ENCODE data around the gene TRAF2. TPM values are rescaled to one million over a fixed set of nuclear protein-coding genes. Genes with fewer than 3 reads are reported as not detected.

Gene TRAF2
- total RNA-seq, 1 donor, result 6.2 TPM

DNA sequence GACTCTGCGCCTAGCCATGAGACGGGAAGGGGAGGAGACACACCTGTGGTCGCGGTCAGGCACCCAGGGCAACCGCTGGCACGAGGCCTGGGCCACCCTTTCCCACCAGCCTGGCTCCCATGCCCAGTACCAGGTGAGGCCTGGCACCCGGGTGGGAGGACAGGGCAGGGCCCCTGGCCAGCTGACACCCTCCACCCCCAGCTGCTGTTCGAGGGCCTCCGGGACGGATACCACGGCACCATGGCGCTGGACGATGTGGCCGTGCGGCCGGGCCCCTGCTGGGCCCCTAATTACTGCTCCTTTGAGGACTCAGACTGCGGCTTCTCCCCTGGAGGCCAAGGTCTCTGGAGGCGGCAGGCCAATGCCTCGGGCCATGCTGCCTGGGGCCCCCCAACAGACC, 29.1 kb upstream of the TRAF2 start:
- DNase-seq (ENCODE audit: insufficient read length, low spot score, missing footprints), result peak; percentile 86
- peaks cover 6% of the 10 kb centered on the region for H3K36me3 ChIP-seq (ENCODE audit: insufficient read depth, low read length)
- no peak overlapping the region for H3K4me2 ChIP-seq (ENCODE audit: insufficient read depth, low read length)
- TF ChIP-seq, protein P1, sequence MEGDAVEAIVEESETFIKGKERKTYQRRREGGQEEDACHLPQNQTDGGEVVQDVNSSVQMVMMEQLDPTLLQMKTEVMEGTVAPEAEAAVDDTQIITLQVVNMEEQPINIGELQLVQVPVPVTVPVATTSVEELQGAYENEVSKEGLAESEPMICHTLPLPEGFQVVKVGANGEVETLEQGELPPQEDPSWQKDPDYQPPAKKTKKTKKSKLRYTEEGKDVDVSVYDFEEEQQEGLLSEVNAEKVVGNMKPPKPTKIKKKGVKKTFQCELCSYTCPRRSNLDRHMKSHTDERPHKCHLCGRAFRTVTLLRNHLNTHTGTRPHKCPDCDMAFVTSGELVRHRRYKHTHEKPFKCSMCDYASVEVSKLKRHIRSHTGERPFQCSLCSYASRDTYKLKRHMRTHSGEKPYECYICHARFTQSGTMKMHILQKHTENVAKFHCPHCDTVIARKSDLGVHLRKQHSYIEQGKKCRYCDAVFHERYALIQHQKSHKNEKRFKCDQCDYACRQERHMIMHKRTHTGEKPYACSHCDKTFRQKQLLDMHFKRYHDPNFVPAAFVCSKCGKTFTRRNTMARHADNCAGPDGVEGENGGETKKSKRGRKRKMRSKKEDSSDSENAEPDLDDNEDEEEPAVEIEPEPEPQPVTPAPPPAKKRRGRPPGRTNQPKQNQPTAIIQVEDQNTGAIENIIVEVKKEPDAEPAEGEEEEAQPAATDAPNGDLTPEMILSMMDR (IDR thresholded peaks at IDR 0.05; ENCODE audit: extremely low read depth, low read depth, low read length), result no peak
- H3K27me3 ChIP-seq (ENCODE audit: insufficient read depth, low read length), result no peaks in the 10 kb centered on the region
- no peaks in the 10 kb centered on the region for H3K9me3 ChIP-seq (ENCODE audit: low read depth, low read length)
- peaks cover 11% of the 10 kb centered on the region for H3K4me1 ChIP-seq (ENCODE audit: insufficient read depth, low read length)
- no peak overlapping the region for H2AFZ ChIP-seq (ENCODE audit: low read length)
- no peak overlapping the region for H3K4me3 ChIP-seq (ENCODE audit: insufficient read depth, low read length)
- peaks cover 10% of the 10 kb centered on the region for H4K20me1 ChIP-seq (ENCODE audit: insufficient read depth, low read length)
- H3K27ac ChIP-seq (ENCODE audit: low read depth, low read length), result no peak overlapping the region
- H3K79me2 ChIP-seq (ENCODE audit: insufficient read depth, low read length), result no peaks in the 10 kb centered on the region

DNA sequence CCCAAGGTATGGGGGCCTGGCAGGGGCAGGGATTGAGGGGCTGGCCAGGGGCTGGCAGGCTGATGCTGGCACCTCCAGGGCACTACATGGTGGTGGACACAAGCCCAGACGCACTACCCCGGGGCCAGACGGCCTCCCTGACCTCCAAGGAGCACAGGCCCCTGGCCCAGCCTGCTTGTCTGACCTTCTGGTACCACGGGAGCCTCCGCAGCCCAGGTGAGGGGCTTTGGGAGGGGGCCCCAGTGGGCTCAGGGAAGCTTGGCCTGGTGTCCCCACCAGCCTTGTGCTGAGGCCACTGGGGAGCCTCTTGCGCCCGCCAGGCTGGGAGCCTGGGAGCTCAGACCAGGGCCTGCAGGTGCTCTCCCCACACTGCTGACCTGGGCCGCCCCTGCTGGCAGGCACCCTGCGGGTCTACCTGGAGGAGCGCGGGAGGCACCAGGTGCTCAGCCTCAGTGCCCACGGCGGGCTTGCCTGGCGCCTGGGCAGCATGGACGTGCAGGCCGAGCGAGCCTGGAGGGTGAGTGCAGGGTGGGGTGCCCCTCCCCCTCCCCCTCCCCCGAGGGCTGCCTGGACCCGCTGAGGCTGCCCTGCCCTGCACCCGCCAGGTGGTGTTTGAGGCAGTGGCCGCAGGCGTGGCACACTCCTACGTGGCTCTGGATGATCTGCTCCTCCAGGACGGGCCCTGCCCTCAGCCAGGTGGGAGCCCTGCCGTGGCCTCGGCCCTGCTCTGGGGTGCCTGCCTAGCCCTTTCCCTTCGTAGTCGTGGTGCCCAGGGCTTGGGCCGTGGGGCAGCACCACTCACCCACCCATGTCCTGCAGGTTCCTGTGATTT, 28.5 kb upstream of the TRAF2 start:
- no peak overlapping the region for H2AFZ ChIP-seq (ENCODE audit: low read length)
- H3K27me3 ChIP-seq (ENCODE audit: insufficient read depth, low read length), result no peaks in the 10 kb centered on the region
- no peak overlapping the region for H3K27ac ChIP-seq (ENCODE audit: low read depth, low read length)
- H3K4me3 ChIP-seq (ENCODE audit: insufficient read depth, low read length), result no peak overlapping the region
- H4K20me1 ChIP-seq (ENCODE audit: insufficient read depth, low read length), result peaks cover 10% of the 10 kb centered on the region
- TF ChIP-seq, protein P1 (IDR thresholded peaks at IDR 0.05; ENCODE audit: extremely low read depth, low read depth, low read length), result no peak
- no peaks in the 10 kb centered on the region for H3K9me3 ChIP-seq (ENCODE audit: low read depth, low read length)
- H3K36me3 ChIP-seq (ENCODE audit: insufficient read depth, low read length), result peaks cover 13% of the 10 kb centered on the region
- peaks cover 11% of the 10 kb centered on the region for H3K4me1 ChIP-seq (ENCODE audit: insufficient read depth, low read length)
- H3K79me2 ChIP-seq (ENCODE audit: insufficient read depth, low read length), result no peaks in the 10 kb centered on the region
- peak; percentile 91 for DNase-seq (ENCODE audit: insufficient read length, low spot score, missing footprints)
- no peak overlapping the region for H3K4me2 ChIP-seq (ENCODE audit: insufficient read depth, low read length)

DNA sequence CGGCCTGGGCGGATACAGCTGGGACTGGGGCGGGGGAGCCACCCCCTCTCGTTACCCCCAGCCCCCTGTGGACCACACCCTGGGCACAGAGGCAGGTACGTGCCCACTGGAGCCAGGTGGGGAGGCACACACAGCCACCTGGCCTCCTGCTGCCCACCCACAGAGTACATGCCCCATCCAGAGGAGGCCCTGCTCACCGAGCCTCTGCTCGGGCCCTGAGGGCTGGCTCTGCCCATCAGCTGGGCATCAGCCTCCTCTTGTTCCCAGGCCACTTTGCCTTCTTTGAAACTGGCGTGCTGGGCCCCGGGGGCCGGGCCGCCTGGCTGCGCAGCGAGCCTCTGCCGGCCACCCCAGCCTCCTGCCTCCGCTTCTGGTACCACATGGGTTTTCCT, 27.9 kb upstream of the TRAF2 start:
- Histone ChIP-seq H3K27me3 (ENCODE audit: insufficient read depth, low read length) (no peaks in the 10 kb centered on the region), H3K9me3 (ENCODE audit: low read depth, low read length) (no peaks in the 10 kb centered on the region), H3K4me1 (ENCODE audit: insufficient read depth, low read length) (peaks cover 11% of the 10 kb centered on the region), H3K4me3 (ENCODE audit: insufficient read depth, low read length) (no peak overlapping the region), H3K79me2 (ENCODE audit: insufficient read depth, low read length) (peaks cover 5% of the 10 kb centered on the region), H4K20me1 (ENCODE audit: insufficient read depth, low read length) (peaks cover 10% of the 10 kb centered on the region), H3K27ac (ENCODE audit: low read depth, low read length) (no peak overlapping the region), H3K36me3 (ENCODE audit: insufficient read depth, low read length) (peaks cover 19% of the 10 kb centered on the region), H2AFZ (ENCODE audit: low read length) (no peak overlapping the region), H3K4me2 (ENCODE audit: insufficient read depth, low read length) (no peak overlapping the region)
- TF ChIP-seq, protein P1 (IDR thresholded peaks at IDR 0.05; ENCODE audit: extremely low read depth, low read depth, low read length), result no peak
- peak; percentile 81 for DNase-seq (ENCODE audit: insufficient read length, low spot score, missing footprints)
